ENCODE measurements around the gene NPTXR. TPM values are rescaled to one million over a fixed set of nuclear protein-coding genes. Genes with fewer than 3 reads are reported as not detected.
A peak's percentile ranks its signal among the peaks of the same experiment; 100 is the strongest.

Gene NPTXR
- total and polyA plus RNA-seq, 2 of the 4 experiments (the other 2 are of a cell fraction), result 0.36 to 2.2 TPM

DNA sequence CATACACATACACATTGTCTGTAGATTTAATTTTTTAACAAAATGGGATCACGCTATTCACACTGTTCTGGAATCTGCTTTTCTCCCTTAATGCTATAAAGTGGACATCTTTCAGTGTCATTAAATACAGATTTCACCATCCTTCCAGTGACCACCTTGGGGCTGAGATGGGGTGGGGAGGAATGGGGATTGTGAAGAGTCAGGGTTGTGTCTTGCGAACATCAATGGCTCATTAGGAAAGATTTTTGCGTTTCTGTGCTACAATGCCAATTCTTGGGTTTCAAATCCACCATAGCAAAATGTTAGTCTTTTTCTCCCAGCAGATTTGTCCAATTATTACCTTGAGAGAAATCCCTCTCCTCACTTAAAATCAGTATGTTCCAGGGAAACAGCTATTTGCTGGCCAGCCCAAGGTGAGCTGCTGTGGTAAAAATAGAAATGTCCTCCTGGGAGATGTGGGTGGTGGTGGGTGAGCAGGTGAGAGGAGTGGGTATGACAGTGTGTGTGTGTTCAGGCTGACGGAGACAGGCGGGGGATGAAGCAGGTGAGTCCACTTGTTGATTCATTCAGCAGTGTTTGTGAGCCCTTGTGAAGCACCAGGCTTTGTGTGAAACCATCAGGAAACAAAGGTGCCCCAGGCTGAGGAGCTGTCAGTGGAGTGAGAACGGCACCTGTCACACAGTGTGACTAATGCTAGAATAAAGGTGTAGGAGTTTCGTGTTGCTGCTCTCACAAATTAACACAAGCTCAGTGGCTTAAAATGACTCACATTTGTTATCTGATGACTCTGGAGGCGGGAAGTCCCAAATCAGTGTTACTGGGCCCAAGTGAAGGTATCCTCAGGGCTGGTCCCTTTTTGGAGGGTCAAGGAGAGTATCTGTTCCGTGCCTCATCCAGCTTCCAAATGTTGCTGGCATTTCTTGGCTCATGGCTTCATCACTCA, 29.9 kb upstream of the NPTXR start:
- Histone ChIP-seq H3K14ac (replicated peaks; ENCODE audit: low read depth, low read length) (no peak overlapping the region), H3K27me3 (ENCODE audit: control insufficient read depth, insufficient read depth, low read length) (no peaks in the 10 kb centered on the region; the same call in 1 of the 2 replicates), H3K4me3 (ENCODE audit: insufficient read depth, low read depth, low read length) (no peak overlapping the region), H2BK20ac (ENCODE audit: low read depth, low read length) (no peak overlapping the region), H2AFZ (replicated peaks; ENCODE audit: low read length, poor library complexity) (peak overlapping the region; percentile 34), H2AK5ac (ENCODE audit: low read depth, low read length) (peak overlapping the region; percentile 67; the same call in 1 of the 2 replicates), H2BK15ac (ENCODE audit: low read depth, low read length) (no peak overlapping the region; the same call in 2 of the 3 replicates), H2BK5ac (ENCODE audit: low read depth, low read length, poor library complexity, severe bottlenecking) (no peak overlapping the region), H3K36me3 (ENCODE audit: control insufficient read depth, insufficient read depth, low read length) (peaks cover 9% of the 10 kb centered on the region), H3K4me2 (ENCODE audit: low read depth, low read length) (peak overlapping the region; percentile 85; the same call in 1 of the 2 replicates), H3K4ac (ENCODE audit: low read depth, low read length) (0 out of 2 replicates have a peak overlapping the region, but pooled peaks have one; percentile 91), H4K5ac (ENCODE audit: low read depth, low read length) (no peak overlapping the region), H3K9me3 (ENCODE audit: control insufficient read depth, insufficient read depth, low read length) (peaks cover 2% of the 10 kb centered on the region; the same call in 1 of the 2 replicates), H2BK120ac (ENCODE audit: low read depth, low read length) (no peak overlapping the region), H3K23ac (ENCODE audit: low read depth, low read length) (peak overlapping the region; percentile 44; the same call in 1 of the 2 replicates), H2AK9ac (replicated peaks; ENCODE audit: low read depth, low read length, poor library complexity) (peak overlapping the region; percentile 26), H3K79me1 (ENCODE audit: low read depth in 1 of 2, low read length in 2 of 2) (peaks cover 8 to 28% of the 10 kb centered on the region in 2 experiments), H3K9me1 (ENCODE audit: insufficient read depth, low read length) (peaks cover 4% of the 10 kb centered on the region; the same call in 1 of the 2 replicates), H3K9ac (ENCODE audit: low read depth, low read length) (no peak overlapping the region), H4K8ac (ENCODE audit: low read depth in 2 of 2, low read length in 2 of 2) (peak overlapping the region; percentile 67 to 93; a peak in 2 of 4 replicates), H4K91ac (ENCODE audit: insufficient read depth, low read depth, low read length) (no peak overlapping the region), H3K27ac (ENCODE audit: insufficient read depth, low read length) (no peak overlapping the region), H3K4me1 (ENCODE audit: control insufficient read depth, insufficient read depth, low read length) (no peaks in the 10 kb centered on the region), H3K18ac (ENCODE audit: low read depth, low read length) (no peak overlapping the region), H4K20me1 (ENCODE audit: insufficient read depth, low read length) (peaks cover 18% of the 10 kb centered on the region), H3K56ac (ENCODE audit: extremely low read depth, insufficient read depth, low read length) (no peak overlapping the region)
- dilution Hi-C loops (cut with HindIII; ENCODE audit: low sequenced_read_pairs, unreplicated experiment), result no loop called here
- intact Hi-C loops (cut with micrococcal nuclease), result loop anchor here (2.0 to 5.0 kb wide), 3 partner anchors 51 to 434 kb away; partner anchors contain the start of gene APOBEC3B
- BruUV-seq (replicated peaks), result no TSS peak
- POLR2A ChIA-PET (ENCODE audit: unreplicated experiment), result no interaction called here
- in situ Hi-C loops (cut with MboI; ENCODE audit: low sequenced_read_pairs), result loop anchor here (25.0 kb wide), 1 partner anchor 239 kb away; no protein-coding TSS in a partner anchor
- ATAC-seq (ENCODE audit: low read depth) (no peak), DNase-seq (no peak)
- 90% methylated on average over 4 of the region's 9 CpGs; no CpG with 5 or more reads in 1 of the 2 experiments for WGBS, 2 experiments (ENCODE audit: extremely low coverage in 2 of 2, insufficient read length in 1 of 2)
- no peak for TF ChIP-seq RCOR1 (IDR thresholded peaks at IDR 0.05; ENCODE audit: insufficient replicate concordance, low read length)
- no peak for TF ChIP-seq NFE2L2 (IDR thresholded peaks at IDR 0.05; ENCODE audit: low read depth, low read length)
- no peak for TF ChIP-seq SMC3 (IDR thresholded peaks at IDR 0.05; ENCODE audit: low read depth, low read length)
- TF ChIP-seq BHLHE40 (IDR thresholded peaks at IDR 0.05; ENCODE audit: low read depth, low read length), result no peak
- no peak for TF ChIP-seq CHD1 (IDR thresholded peaks at IDR 0.05; ENCODE audit: low read depth, low read length)
- TF ChIP-seq FOS (IDR thresholded peaks at IDR 0.05; ENCODE audit: low read depth, low read length), result no peak
- no peak for TF ChIP-seq RAD21 (IDR thresholded peaks at IDR 0.05; ENCODE audit: low read length)
- CTCF ChIA-PET, result interaction anchor here (1.4 kb wide), 1 partner anchor 105 kb away, joined by 3 read pairs; no protein-coding TSS in a partner anchor

All from IMR-90 (cell line).